ENCODE data around the gene PITX1.

- no peak for TF ChIP-seq RCOR2 (CRISPR knock-in tag; IDR thresholded peaks at IDR 0.05)
- TF ChIP-seq ZNF383 (CRISPR knock-in tag; IDR thresholded peaks at IDR 0.05; ENCODE audit: borderline replicate concordance), result no peak
- no peak for TF ChIP-seq ZNF597 (CRISPR knock-in tag; IDR thresholded peaks at IDR 0.05)
- no peak for TF ChIP-seq KDM1A (CRISPR knock-in tag; IDR thresholded peaks at IDR 0.05)
- no peak for TF ChIP-seq HOXA7 (CRISPR knock-in tag; IDR thresholded peaks at IDR 0.05)
- TF ChIP-seq ZNF512B (CRISPR knock-in tag; IDR thresholded peaks at IDR 0.05; ENCODE audit: borderline replicate concordance), result no peak
These were observed 39.8 kb upstream of the PITX1 start for GRCh38 chr5:135073761-135074345.
